HG03039 (cell line): ENCODE measurements around the gene DYNLT2.
"Not testable (repeated sequence)": the region's sequence is repeated elsewhere in the genome, so short reads cannot be mapped to it uniquely, and the experiment has no call there.

Experiments
- ATAC-seq: cut with Tn5 transposase; IDR thresholded peaks from one replicate; pipeline ENCODE4 v1.9.1; 2021; ENCODE audit warnings: mild to moderate bottlenecking, moderate library complexity; ENCODE audit not compliant: unreplicated experiment

Gene DYNLT2

DNA sequence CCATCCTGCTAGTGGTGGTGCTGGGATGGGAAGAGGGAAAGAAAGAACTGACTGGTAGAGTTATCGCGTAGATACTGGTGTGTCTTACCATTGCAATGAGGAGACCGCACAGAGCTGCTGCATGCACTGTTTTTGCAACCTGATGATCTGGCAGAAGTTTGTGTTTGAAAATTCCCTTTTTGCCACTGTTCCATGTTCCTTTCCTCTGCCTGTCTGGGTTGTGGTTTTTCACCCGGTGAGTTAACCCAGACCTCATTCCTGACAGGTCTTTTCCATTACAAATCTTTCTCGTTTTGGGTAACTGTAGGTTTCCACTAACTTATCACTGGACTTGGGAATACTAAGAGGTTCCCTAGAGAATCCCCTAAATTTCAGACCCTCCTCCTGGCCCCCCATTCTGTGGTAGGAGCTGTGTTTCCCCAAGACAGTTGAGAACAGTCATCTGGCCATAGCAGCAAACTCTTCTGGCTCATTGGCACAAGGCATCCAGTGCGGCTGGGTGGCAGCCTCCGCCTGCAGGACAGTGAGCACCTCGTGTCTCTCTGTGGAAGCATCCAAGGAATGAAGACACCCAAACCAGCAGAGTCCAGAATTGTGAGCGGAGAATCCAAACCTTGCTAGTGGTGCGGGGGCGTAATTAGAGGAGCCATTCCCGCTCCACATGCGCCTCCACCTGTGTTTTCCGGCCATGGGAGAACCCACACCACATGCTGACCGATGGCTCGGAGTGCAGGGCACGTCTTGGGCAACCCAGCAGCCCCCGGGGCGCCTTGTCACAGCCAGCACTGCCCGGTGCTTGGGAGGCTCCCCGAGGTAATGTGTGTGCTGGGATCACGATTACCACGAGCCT lies 32.8 kb upstream of the DYNLT2 start:
- no peak for ATAC-seq

DNA sequence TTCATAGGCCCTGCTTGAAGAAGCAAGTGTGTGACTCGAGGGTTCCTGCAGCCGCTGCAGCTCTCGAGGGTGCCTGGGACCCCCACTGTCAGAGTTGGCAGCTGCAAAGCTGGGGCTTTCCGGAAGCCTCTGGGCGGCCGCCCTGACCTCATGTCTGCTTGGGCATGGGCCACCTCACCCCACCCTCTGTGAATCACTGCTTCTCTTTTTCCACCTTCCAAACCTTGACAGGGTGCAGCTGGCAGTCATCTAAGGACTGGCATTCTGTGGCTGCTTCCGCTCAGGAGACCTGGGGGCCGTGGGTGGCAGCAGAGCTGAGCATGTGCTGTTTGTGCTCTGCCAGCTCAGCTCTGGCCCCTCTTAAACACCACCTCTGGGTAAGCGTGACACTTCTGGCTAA lies 32.0 kb upstream of the DYNLT2 start:
- no peak for ATAC-seq

- ATAC-seq = no peak
These were observed 31.6 kb upstream of the DYNLT2 start for GRCh38 chr6:169782966-169783365.

GRCh38 chr6:169780571-169781091 lies 29.3 kb upstream of the DYNLT2 start:
- no peak for ATAC-seq

GRCh38 chr6:169779896-169780295 lies 28.5 kb upstream of the DYNLT2 start:
- no peak for ATAC-seq

DNA sequence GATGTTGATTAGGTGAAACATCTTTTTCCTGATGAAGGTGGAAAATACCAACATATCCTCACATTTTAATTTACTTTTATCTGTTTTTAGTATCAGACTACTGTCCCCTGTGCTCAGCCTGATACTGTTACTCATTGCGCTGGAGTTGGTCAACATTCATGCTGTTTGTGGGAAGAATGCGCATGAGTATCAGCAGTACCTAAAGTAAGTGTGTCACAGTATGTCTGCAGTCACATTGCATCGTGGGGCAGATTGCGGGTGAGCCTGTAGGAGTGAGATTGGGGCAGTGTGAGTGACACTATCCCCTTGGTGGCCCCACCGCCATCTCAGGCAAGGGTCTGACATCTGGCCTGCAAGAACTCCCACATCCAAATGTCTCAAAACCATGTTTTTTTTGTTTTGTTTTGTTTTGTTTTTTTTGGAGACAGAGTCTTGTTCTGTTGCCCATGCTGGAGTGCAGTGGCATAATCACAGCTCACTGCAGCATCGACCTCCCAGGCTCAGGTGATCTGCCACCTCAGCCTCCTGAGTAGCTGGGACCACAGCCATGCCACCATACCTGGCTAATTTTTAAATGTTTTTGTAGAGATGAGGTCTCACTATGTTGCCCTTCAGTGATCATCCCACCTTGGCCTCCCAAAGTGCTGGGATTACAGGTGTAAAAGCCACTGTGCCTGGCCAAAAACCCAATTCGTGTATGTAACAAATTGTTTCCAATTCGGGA lies 27.9 kb upstream of the DYNLT2 start:
- ATAC-seq = no peak

GRCh38 chr6:169778646-169779045 lies 27.3 kb upstream of the DYNLT2 start:
- no peak for ATAC-seq

DNA sequence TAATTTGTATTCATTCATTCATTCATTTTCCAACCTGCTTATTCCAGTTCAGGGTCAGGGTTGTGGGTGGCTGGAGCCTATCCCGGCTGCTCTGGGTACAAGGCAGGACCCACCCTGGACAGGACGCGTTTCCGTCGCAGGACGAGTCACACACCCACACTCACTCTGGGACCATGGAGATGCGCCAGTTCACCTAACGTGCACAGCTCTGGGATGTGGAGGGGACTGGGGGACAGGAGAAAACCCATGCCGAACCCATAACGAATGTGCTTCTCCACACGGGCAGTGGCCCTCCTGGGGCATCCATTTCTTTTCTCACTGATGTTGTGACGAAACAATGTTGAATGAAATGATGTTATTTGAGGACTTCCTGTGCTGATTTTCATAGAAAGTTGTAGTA lies 26.5 kb upstream of the DYNLT2 start:
- ATAC-seq = no peak

DNA sequence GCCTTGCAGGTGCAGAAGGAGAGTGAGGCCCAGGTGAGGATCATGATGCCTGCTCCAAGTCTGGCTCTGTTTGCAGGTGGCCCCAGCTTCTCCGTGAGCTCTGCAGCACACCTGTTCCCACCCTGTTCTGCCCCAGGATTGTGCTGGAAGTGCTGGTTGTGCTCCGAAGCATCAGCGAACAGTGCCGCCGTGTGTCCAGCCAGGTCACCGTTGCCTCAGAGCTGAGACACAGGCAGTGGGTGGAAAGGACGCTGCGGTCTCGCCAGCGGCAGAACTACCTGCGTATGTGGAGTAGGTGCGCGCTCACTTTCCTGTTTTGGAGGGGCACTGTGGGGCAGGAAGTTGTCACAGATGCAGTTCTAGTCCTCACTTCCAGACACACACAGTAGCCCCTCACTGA lies 25.0 kb upstream of the DYNLT2 start:
- no peak for ATAC-seq

DNA sequence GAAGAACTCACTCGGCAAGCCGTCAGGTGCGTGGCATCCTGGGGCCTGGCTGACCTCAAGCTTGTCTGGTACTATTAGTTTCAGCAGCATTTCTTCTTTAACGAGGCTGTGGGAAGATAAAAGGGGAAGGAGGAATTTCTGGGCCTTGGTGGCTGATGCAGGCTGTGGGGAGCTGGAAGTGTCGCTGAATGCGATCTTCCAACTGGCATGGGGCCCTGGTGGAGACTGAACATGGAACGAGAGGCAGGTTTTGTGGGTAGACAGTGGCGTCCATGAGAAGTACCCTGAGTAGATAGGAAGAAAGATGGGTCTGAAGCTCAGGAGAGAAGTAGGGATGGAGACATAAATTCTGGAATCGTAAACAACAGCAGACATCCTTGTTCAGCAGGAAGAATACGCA lies 23.9 kb upstream of the DYNLT2 start:
- no peak for ATAC-seq

DNA sequence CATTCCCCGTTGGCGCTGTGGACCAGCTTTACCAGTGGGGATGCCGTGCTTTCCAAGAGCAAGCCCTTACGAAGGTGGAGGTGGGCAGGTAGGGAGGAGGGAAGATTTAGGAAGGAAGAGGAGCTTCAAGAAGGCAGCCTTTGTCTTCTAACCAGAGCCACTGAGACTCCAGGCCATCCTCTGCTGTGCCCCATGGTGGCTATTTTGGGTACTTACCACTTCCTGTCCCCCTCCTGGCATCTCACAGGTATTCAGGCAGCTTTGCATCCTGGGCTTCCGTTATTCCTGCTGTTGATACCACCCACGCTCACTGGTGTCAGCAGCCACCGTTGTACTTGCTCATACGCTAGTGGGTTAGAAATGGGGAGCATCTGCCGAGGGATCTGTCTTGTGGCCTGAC lies 23.0 kb upstream of the DYNLT2 start:
- ATAC-seq = no peak

DNA sequence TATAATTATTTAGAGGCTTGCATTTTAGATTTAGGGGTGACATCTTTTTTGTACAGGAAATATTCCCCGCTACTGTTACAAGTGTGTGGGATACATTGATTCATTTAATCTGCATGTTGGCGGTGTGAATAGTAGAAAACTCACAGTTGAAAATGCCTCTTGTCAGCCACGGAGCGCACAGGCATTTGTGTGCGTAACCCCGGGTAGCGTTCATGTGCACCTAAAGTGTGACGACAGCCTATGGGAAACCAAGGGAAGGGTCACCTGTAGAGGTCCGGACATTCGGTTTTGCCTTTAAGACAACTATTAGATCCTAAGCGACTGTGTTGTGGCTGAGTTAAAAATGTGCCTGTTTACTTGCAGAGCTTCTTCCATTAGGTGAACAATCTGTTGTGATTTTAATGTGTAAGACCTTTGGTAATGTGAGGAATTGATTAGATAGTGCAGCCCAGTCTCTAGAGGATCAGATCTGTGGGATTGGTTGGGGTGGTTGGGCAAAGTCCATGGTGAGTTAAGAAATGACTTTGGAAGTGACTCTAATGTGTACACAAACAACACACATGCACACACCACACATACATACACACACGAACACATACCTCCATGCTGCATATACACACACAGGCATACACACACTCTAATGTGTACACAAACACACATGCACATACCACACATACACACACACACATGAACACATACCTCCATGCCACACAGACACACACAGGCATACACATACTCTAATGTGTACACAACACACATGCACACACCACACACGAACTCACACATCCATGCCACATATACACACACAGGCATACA lies 15.8 kb upstream of the DYNLT2 start:
- no peak for ATAC-seq

DNA sequence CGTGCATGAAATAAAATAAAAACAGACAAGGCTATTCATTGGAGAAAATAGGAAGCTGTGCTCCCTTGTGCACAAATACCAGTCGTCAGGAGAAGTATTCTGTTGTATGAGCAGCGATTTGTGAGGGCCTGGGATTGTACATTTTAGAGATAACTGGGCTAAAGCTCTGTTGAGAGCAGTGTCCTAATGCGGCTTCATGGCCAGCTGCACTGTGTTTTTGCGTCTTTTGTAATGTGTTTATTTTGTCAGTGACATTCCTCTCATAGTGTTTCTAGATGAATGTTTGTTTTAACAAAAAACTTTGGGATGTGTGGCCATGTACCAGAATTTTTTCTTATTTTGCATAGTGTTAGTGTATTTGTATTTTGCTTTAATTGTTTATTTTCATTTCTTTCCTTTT lies 14.9 kb upstream of the DYNLT2 start:
- ATAC-seq = no peak

GRCh38 chr6:169765789-169766188 lies 14.4 kb upstream of the DYNLT2 start:
- ATAC-seq = not testable (repeated sequence)

GRCh38 chr6:169763881-169764280 lies 12.5 kb upstream of the DYNLT2 start:
- ATAC-seq = no peak

- ATAC-seq = no peak
These were observed 11.9 kb upstream of the DYNLT2 start for GRCh38 chr6:169763308-169763707.

- no peak for ATAC-seq
These were observed 3.8 kb upstream of the DYNLT2 start for GRCh38 chr6:169755162-169755561.

DNA sequence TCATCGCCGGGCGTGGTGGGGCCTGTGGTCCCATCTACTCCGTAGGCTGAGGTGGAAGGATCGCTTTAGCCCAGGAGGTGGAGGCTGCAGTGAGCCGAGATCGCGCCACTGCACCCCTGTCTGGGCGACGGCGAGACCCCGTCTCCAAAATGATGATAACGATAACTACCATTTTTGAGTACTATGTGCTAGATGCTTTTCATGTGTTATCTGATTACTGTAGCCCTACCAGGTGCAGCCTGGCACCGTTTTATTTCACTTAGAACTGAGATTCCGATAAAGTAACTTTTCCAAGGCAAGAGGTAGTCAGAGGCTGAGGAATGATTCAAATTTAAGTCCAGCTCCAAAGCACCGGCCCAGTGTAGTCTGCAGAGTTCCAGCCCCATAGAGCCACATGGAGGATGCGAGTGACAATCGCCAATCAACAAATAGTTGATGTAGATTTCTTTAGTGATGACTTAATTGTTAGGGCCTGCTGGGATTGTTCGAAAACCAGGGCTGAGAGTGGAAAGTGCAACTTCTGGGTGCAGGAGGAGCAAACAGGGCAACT lies 777 bp upstream of the DYNLT2 start:
- no peak for ATAC-seq

GRCh38 chr6:169746556-169746955 lies 4.8 kb downstream of the DYNLT2 start:
- ATAC-seq = no peak

DNA sequence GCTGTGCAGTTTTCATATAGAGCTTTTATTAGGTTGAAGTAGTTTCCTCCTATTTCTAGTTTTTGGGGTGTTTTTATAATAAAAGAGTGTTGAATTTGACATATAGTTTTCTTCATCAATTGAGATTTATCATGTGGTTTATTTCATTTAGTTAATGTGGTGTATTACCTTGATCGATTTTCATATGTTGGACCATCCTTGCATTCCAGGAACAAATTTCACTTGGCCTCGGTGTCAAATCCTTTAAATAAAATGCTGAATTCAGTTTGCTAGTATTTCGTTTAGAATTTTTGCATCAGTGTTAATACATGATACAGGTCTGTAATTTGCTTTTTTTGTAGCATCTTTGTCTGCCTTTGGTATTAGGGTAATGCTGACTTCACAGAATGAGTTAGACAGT lies 6.0 kb downstream of the DYNLT2 start:
- no peak for ATAC-seq

DNA sequence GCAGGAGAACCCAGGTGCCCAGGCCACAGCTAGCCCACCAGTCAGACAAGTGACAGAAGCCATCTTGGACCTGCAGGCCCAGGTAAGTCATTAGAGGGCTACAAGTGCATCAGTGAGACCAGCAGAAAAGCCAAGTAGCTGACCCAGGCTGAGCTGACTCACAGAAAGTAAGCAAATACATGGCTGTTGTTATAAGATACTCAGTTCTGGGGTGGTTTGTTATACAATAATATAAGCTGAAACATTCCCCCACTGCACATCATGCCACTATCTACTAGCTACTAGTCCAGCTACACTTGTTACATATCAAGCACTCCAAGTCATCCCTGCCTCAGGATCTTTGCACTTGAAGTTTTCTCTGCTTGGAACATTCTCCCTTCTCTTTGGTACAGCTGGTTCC lies 10.0 kb downstream of the DYNLT2 start:
- ATAC-seq = no peak
